Activated CD4-positive, CD25-positive, alpha-beta regulatory T cell treated with anti-CD3 and anti-CD28 coated beads, Interleukin-2, amount 50 U/mL, for 72 hours (primary cell): Measurements from ENCODE around the gene ZNF337.

ENCODE experiments used
- DNase-seq: peaks from one replicate; pipeline ENCODE4 v3.0.0; 2021

ZNF337 gene

DNA sequence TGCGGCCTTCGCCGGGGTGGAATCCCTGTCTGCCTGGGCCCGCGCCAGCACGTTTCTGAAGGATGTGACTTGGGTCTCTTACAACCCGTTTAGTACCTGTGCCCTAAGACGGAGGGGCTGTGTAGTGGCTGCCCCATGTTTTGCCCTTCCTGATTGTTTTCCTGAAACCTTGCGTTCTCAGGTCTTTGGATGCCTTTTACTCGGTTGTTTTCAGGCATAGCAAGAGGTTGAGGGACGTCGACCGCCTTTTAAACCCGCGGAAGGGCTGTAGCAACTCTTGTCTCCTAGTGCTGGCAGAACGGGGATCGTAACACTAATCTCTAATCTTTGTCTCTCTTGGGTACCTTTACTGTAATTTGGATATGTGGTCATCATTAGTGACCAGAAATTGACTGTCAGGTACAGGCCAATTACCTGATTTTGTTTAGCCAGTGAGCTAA lies 72.1 kb downstream of the ZNF337 start:
- DNase-seq = no peak
